HCT116 (cell line): ENCODE data around the gene SLC35F1. TPM values are rescaled to one million over a fixed set of nuclear protein-coding genes. Genes with fewer than 3 reads are reported as not detected.

ENCODE experiments used
- ATAC-seq: fragments of 200-7000 bp; cut with Tn5 transposase; 2 replicates; pipeline ENCODE4 v1.9.1; 2020; ENCODE audit warnings: mild to moderate bottlenecking, moderate library complexity
- BruUV-seq: library from RNA; stranded (reverse); fragments of 400-500 nt; replicated peaks from 2 replicates; lab custom pipeline; 2021; lab: Mats Ljungman, UMichigan
- CTCF ChIA-PET: fragments of 300-600 bp; sonication (Branson Sonifier 250); formaldehyde crosslinking; loops from one replicate; lab custom pipeline; 2021; ENCODE audit warnings: antibody characterized with exemption; lab: Charles Lee
- POLR2A ChIA-PET: fragments of 300-600, 350-600 bp; sonication (Branson Sonifier 250); formaldehyde crosslinking; loops from one replicate; lab custom pipeline; 2021; ENCODE audit warnings: antibody characterized with exemption; lab: Charles Lee
- RAD21 ChIA-PET, 2 experiments: fragments of 300-600 bp; sonication (Branson Sonifier 250); formaldehyde crosslinking; loops; one replicate each; lab custom pipeline; 2023; ENCODE audit warnings: low total read pairs in 2 of 2; ENCODE audit not compliant: uncharacterized antibody in 2 of 2, unreplicated experiment in 2 of 2, low non-redundant PET in 1 of 2; lab: Charles Lee
- DNase-seq: peaks from one replicate; pipeline ENCODE4 v3.0.0-alpha.2; 2010; ENCODE audit warnings: low read depth, low spot score
- H2AFZ ChIP-seq: fragments of 200-600 bp; shearing (Covaris generic), sonication (generic); 2 replicates; pipeline ENCODE4 v1.6.1; 2017; ENCODE audit warnings: low read depth, mixed run types, mixed read lengths, antibody characterized with exemption, low read length; ENCODE audit not compliant: poor library complexity, severe bottlenecking
- H3K27ac ChIP-seq: 2 replicates; pipeline ENCODE4 v1.5.1; 2012; ENCODE audit warnings: low read depth, low read length
- H3K27me3 ChIP-seq: fragments of 200-600 bp; sonication (generic); 2 replicates; pipeline ENCODE4 v1.6.1; 2016; ENCODE audit warnings: mixed run types, low read length, mixed read lengths; ENCODE audit not compliant: insufficient read depth
- H3K36me3 ChIP-seq, 2 experiments: fragments of 200-500 bp in 1 of 2; fragments of 200-600 bp in 1 of 2; sonication (Bioruptor generic) in 1 of 2; sonication (generic) in 1 of 2; 2 replicates each; pipeline versions ENCODE4 v1.5.1 to v1.6.1; 2014 to 2016; ENCODE audit warnings: low read length in 2 of 2, inconsistent platforms in 1 of 2, mixed read lengths in 1 of 2, mixed run types in 1 of 2; ENCODE audit not compliant: insufficient read depth in 2 of 2, control insufficient read depth in 1 of 2
- H3K4me1 ChIP-seq, 2 experiments: fragments of 200-600 bp in 1 of 2; sonication (generic) in 1 of 2; 2 replicates each; pipeline versions ENCODE4 v1.5.1 to v1.6.1; 2012 to 2017; ENCODE audit warnings: low read length in 2 of 2, inconsistent platforms in 1 of 2, mild to moderate bottlenecking in 1 of 2, mixed read lengths in 1 of 2, mixed run types in 1 of 2, moderate library complexity in 1 of 2; ENCODE audit not compliant: insufficient read depth in 2 of 2, control insufficient read depth in 1 of 2
- H3K4me2 ChIP-seq: fragments of 200-600 bp; sonication (generic); 2 replicates; pipeline ENCODE4 v1.6.1; 2017; ENCODE audit warnings: mixed run types, low read length, mixed read lengths
- H3K4me3 ChIP-seq, 2 experiments: fragments of 200-600 bp in 1 of 2; sonication (generic) in 1 of 2; replicated peaks in 1 of 2; 2 replicates each; pipeline ENCODE4 v1.5.1; 2011 to 2016; ENCODE audit warnings: low read length in 2 of 2, control low read depth in 1 of 2, low read depth in 1 of 2, mild to moderate bottlenecking in 1 of 2, mixed read lengths in 1 of 2, mixed run types in 1 of 2
- H3K79me2 ChIP-seq: fragments of 200-600 bp; sonication (generic); 2 replicates; pipeline ENCODE4 v1.6.1; 2017; ENCODE audit warnings: mild to moderate bottlenecking, mixed run types, low read length, moderate library complexity, mixed read lengths; ENCODE audit not compliant: insufficient read depth
- H3K9ac ChIP-seq: fragments of 200-600 bp; sonication (generic); 2 replicates; pipeline ENCODE4 v1.6.1; 2016; ENCODE audit warnings: low read length, mixed read lengths
- H3K9me2 ChIP-seq: fragments of 200-600 bp; sonication (generic), shearing (Covaris generic); 2 replicates; pipeline ENCODE4 v1.6.1; 2017; ENCODE audit warnings: mixed run types, mild to moderate bottlenecking, moderate library complexity; ENCODE audit not compliant: insufficient read depth
- H3K9me3 ChIP-seq, 2 experiments: fragments of 200-500 bp in 1 of 2; fragments of 200-600 bp in 1 of 2; sonication (Bioruptor generic) in 1 of 2; sonication (generic) in 1 of 2; 2 replicates each; pipeline ENCODE4 v1.6.1; 2014 to 2017; ENCODE audit warnings: low read length in 2 of 2, mixed read lengths in 2 of 2, inconsistent platforms in 1 of 2, low read depth in 1 of 2, mild to moderate bottlenecking in 1 of 2, mixed run types in 1 of 2, moderate library complexity in 1 of 2; ENCODE audit not compliant: control insufficient read depth in 1 of 2, insufficient read depth in 1 of 2
- H4K20me1 ChIP-seq: fragments of 200-600 bp; sonication (generic), shearing (Covaris generic); 2 replicates; pipeline ENCODE4 v1.6.1; 2017; ENCODE audit warnings: mixed run types, mild to moderate bottlenecking, moderate library complexity; ENCODE audit not compliant: insufficient read depth
- EGR1 ChIP-seq: IDR thresholded peaks from 2 replicates; pipeline ENCODE4 v1.6.1; 2012; ENCODE audit warnings: low read depth
- ELF1 ChIP-seq: IDR thresholded peaks from 2 replicates; pipeline ENCODE4 v1.6.1; 2012; ENCODE audit warnings: low read depth, borderline replicate concordance
- EZH2phosphoT487 ChIP-seq: fragments of 200-600 bp; IDR thresholded peaks from 2 replicates; pipeline ENCODE4 v1.6.1; 2018; ENCODE audit warnings: antibody characterized with exemption, borderline replicate concordance
- FOSL1 ChIP-seq: IDR thresholded peaks from 2 replicates; pipeline ENCODE4 v1.6.1; 2012; ENCODE audit warnings: low read depth
- JUND ChIP-seq: IDR thresholded peaks from 2 replicates; pipeline ENCODE4 v1.6.1; 2012
- POLR2AphosphoS5 ChIP-seq: IDR thresholded peaks from 2 replicates; pipeline ENCODE4 v1.6.1; 2011; ENCODE audit warnings: mild to moderate bottlenecking, low read depth, low read length, moderate library complexity
- RAD21 ChIP-seq: IDR thresholded peaks from 2 replicates; pipeline ENCODE4 v1.6.1; 2012; ENCODE audit warnings: low read depth, mild to moderate bottlenecking
- SP1 ChIP-seq: IDR thresholded peaks from 2 replicates; pipeline ENCODE4 v1.6.1; 2012; ENCODE audit warnings: low read depth
- SRF ChIP-seq: IDR thresholded peaks from 2 replicates; pipeline ENCODE4 v1.6.1; 2012; ENCODE audit warnings: low read depth
- TCF7L2 ChIP-seq: IDR thresholded peaks from 2 replicates; pipeline ENCODE4 v1.7.0; 2011; ENCODE audit warnings: borderline replicate concordance, inconsistent platforms; ENCODE audit not compliant: insufficient read depth, insufficient read length; ENCODE audit errors: extremely low read depth
- ZFX ChIP-seq: fragments of 450-650 bp; IDR thresholded peaks from 2 replicates; pipeline ENCODE4 v1.6.1; 2017
- ZNF274 ChIP-seq: fragments of 200-500 bp; sonication (Bioruptor generic); IDR thresholded peaks from 2 replicates; pipeline ENCODE4 v1.6.1; 2014; ENCODE audit warnings: mild to moderate bottlenecking, low read depth, low read length, inconsistent platforms
- intact Hi-C: fragments of 100-400 bp; cut with micrococcal nuclease; formaldehyde crosslinking; loops from 2 replicates; pipeline ENCODE4 v1.10.0; 2022
- total RNA-seq: library from RNA; stranded (reverse); gene quantifications from one replicate; pipeline ENCODE4 v1.2.1, GENCODE V29; 2021; ENCODE audit not compliant: unreplicated experiment
- TF ChIP-seq, protein P1 (sequence below): IDR thresholded peaks from 2 replicates; pipeline ENCODE4 v1.6.1; 2012
- TF ChIP-seq, protein P2 (sequence below), 3 experiments: fragments of 200-600 bp in 1 of 3; sonication (generic) in 1 of 3; IDR thresholded peaks in 2 of 3; conservative IDR thresholded peaks in 1 of 3; 2 replicates each; pipeline ENCODE4 v1.5.1; 2012 to 2017; ENCODE audit warnings: low read depth in 2 of 3, low read length in 2 of 3, antibody characterized with exemption in 1 of 3, borderline replicate concordance in 1 of 3, control low read depth in 1 of 3, mild to moderate bottlenecking in 1 of 3, mixed read lengths in 1 of 3, mixed run types in 1 of 3, moderate library complexity in 1 of 3; ENCODE audit not compliant: insufficient read depth in 1 of 3

Gene SLC35F1
- total RNA-seq, 1 experiment from 2014 or later = 0.07 TPM

DNA sequence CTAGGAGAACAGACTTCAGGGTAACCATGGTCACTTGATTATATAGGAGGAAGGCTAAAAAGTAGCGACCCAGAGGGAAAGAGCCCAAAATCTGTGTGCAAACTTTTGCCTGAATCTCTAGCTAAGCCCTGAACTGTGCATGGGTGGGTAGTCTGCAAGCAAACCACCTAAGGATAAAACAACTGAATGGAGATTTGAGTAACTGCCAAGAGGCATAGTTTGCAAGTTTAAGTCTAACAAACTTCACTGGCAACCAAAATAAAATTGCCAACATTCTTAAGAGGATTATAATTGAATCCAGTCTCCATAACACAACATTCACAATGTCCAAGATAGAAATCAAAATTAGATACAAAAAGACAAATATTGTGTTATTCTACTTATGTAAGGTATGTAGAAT is 449.0 kb downstream of the SLC35F1 start:
- Histone ChIP-seq H3K4me3 (no peak overlapping the region), H3K9me2 (no peaks in the 10 kb centered on the region), H3K4me1 (no peaks in the 10 kb centered on the region), H3K9ac (no peak overlapping the region), H3K4me2 (no peak overlapping the region), H3K79me2 (no peaks in the 10 kb centered on the region), H4K20me1 (no peaks in the 10 kb centered on the region), H3K27ac (no peak overlapping the region), H3K36me3 (no peaks in the 10 kb centered on the region), H2AFZ (no peak overlapping the region), H3K9me3 (no peaks in the 10 kb centered on the region), H3K27me3 (no peaks in the 10 kb centered on the region)
- TF ChIP-seq ZFX (no peak), POLR2AphosphoS5 (no peak), SRF (no peak)
- ChIA-PET CTCF (no interaction called here), POLR2A (no interaction called here), RAD21 (no interaction called here)
- intact Hi-C loops = no loop called here
- ATAC-seq (no peak), DNase-seq (no peak)
- BruUV-seq = no TSS peak

DNA sequence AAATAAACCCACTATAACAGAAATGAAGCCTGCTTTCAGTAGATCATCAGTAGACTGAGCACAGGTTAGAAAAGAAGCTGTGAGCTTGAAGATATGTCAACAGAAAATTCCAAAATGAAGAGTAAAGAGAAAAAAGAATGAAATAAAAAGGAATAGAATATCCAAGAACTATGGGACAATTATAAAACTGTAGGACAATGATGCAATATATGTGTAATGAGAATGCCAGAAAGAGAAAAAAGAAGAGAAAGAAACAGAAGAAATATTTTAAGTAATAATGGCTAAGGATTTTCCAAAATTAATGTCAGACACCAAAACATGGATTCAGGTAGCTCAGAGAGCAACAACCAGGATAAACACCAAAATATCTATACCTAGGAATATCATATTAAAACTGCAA is 449.6 kb downstream of the SLC35F1 start:
- TF ChIP-seq TCF7L2 (no peak), JUND (no peak), FOSL1 (no peak), SP1 (no peak), EGR1 (no peak), ZNF274 (no peak), ELF1 (no peak), EZH2phosphoT487 (no peak), RAD21 (no peak)
- TF ChIP-seq, protein P1, sequence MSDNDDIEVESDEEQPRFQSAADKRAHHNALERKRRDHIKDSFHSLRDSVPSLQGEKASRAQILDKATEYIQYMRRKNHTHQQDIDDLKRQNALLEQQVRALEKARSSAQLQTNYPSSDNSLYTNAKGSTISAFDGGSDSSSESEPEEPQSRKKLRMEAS = no peak
- TF ChIP-seq, protein P2, sequence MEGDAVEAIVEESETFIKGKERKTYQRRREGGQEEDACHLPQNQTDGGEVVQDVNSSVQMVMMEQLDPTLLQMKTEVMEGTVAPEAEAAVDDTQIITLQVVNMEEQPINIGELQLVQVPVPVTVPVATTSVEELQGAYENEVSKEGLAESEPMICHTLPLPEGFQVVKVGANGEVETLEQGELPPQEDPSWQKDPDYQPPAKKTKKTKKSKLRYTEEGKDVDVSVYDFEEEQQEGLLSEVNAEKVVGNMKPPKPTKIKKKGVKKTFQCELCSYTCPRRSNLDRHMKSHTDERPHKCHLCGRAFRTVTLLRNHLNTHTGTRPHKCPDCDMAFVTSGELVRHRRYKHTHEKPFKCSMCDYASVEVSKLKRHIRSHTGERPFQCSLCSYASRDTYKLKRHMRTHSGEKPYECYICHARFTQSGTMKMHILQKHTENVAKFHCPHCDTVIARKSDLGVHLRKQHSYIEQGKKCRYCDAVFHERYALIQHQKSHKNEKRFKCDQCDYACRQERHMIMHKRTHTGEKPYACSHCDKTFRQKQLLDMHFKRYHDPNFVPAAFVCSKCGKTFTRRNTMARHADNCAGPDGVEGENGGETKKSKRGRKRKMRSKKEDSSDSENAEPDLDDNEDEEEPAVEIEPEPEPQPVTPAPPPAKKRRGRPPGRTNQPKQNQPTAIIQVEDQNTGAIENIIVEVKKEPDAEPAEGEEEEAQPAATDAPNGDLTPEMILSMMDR (IDR thresholded peaks at IDR 0.05 in 2 of 3, conservative IDR thresholded peaks at IDR 0.05 in 1 of 3; ENCODE audit: borderline replicate concordance in 1 of 3, insufficient read depth in 1 of 3, low read depth in 2 of 3, low read length in 2 of 3) = no peak
- ChIA-PET RAD21 (no interaction called here), POLR2A (no interaction called here), CTCF (no interaction called here)
- Histone ChIP-seq H3K9ac (no peak overlapping the region), H3K27ac (no peak overlapping the region), H3K36me3 (no peaks in the 10 kb centered on the region), H3K79me2 (no peaks in the 10 kb centered on the region), H3K9me3 (no peaks in the 10 kb centered on the region), H3K9me2 (no peaks in the 10 kb centered on the region), H2AFZ (no peak overlapping the region), H3K4me3 (no peak overlapping the region), H3K4me2 (no peak overlapping the region), H4K20me1 (no peaks in the 10 kb centered on the region), H3K4me1 (no peaks in the 10 kb centered on the region), H3K27me3 (no peaks in the 10 kb centered on the region)
- no TSS peak for BruUV-seq
- DNase-seq (no peak), ATAC-seq (no peak)
- intact Hi-C loops = no loop called here
